ENCODE data around the gene MMP24OS.

Gene MMP24OS

GRCh38 chr20:35298264-35298663 lies 20.3 kb upstream of the MMP24OS start:
- Histone ChIP-seq H3K18ac (ENCODE audit: low read length) (no peak overlapping the region), H3K27me3 (ENCODE audit: insufficient read depth, low read length, poor library complexity) (no peaks in the 10 kb centered on the region), H3K79me2 (ENCODE audit: control insufficient read depth, insufficient read depth, low read length) (no peaks in the 10 kb centered on the region), H3K4me1 (ENCODE audit: control insufficient read depth, low read depth, low read length) (no peaks in the 10 kb centered on the region), H3K4me3 (ENCODE audit: low read length) (no peak overlapping the region), H3K56ac (ENCODE audit: low read length) (no peak overlapping the region), H2BK15ac (replicated peaks; ENCODE audit: low read depth) (no peak overlapping the region), H3K4me2 (ENCODE audit: low read length) (no peak overlapping the region), H3K79me1 (ENCODE audit: low read length) (no peaks in the 10 kb centered on the region), H2BK5ac (ENCODE audit: low read length) (no peak overlapping the region), H2AK5ac (ENCODE audit: low read length) (no peak overlapping the region), H3K36me3 (ENCODE audit: control insufficient read depth, insufficient read depth, low read length) (no peaks in the 10 kb centered on the region), H3K4ac (ENCODE audit: low read depth, low read length) (no peak overlapping the region), H4K5ac (ENCODE audit: low read length) (no peak overlapping the region), H3K23ac (ENCODE audit: low read length) (no peak overlapping the region), H3K9ac (ENCODE audit: low read length) (no peak overlapping the region), H4K8ac (ENCODE audit: low read depth, low read length) (no peak overlapping the region), H2BK120ac (ENCODE audit: low read depth, low read length) (no peak overlapping the region), H3K27ac (ENCODE audit: low read depth, low read length) (no peak overlapping the region)
- no CpG with 5 or more reads among the region's 5 CpGs for WGBS (ENCODE audit: extremely low coverage, insufficient coverage, low lambda C conversion rate)
- DNase-seq, result no peak

- no peak overlapping the region for H3K18ac ChIP-seq (ENCODE audit: low read length)
- no peak overlapping the region for H2AK5ac ChIP-seq (ENCODE audit: low read length)
- H3K79me2 ChIP-seq (ENCODE audit: control insufficient read depth, insufficient read depth, low read length), result no peaks in the 10 kb centered on the region
- H3K4me2 ChIP-seq (ENCODE audit: low read length), result no peak overlapping the region
- no peak overlapping the region for H3K4ac ChIP-seq (ENCODE audit: low read depth, low read length)
- H2BK5ac ChIP-seq (ENCODE audit: low read length), result no peak overlapping the region
- no peaks in the 10 kb centered on the region for H3K36me3 ChIP-seq (ENCODE audit: control insufficient read depth, insufficient read depth, low read length)
- no peak overlapping the region for H2BK15ac ChIP-seq (replicated peaks; ENCODE audit: low read depth)
- no peak overlapping the region for H2BK120ac ChIP-seq (ENCODE audit: low read depth, low read length)
- H3K56ac ChIP-seq (ENCODE audit: low read length), result no peak overlapping the region
- no peak for DNase-seq
- no peaks in the 10 kb centered on the region for H3K79me1 ChIP-seq (ENCODE audit: low read length)
- H3K27me3 ChIP-seq (ENCODE audit: insufficient read depth, low read length, poor library complexity), result no peaks in the 10 kb centered on the region
- no peaks in the 10 kb centered on the region for H3K4me1 ChIP-seq (ENCODE audit: control insufficient read depth, low read depth, low read length)
- no peak overlapping the region for H3K9ac ChIP-seq (ENCODE audit: low read length)
- no peak overlapping the region for H3K4me3 ChIP-seq (ENCODE audit: low read length)
- no peak overlapping the region for H4K8ac ChIP-seq (ENCODE audit: low read depth, low read length)
- no peak overlapping the region for H4K5ac ChIP-seq (ENCODE audit: low read length)
- no peak overlapping the region for H3K27ac ChIP-seq (ENCODE audit: low read depth, low read length)
- no CpG with 5 or more reads among the region's 14 CpGs for WGBS (ENCODE audit: extremely low coverage, insufficient coverage, low lambda C conversion rate)
- H3K23ac ChIP-seq (ENCODE audit: low read length), result no peak overlapping the region
These were observed 19.8 kb upstream of the MMP24OS start for GRCh38 chr20:35297740-35298139.

- Histone ChIP-seq H3K36me3 (ENCODE audit: control insufficient read depth, insufficient read depth, low read length) (no peaks in the 10 kb centered on the region), H2BK120ac (ENCODE audit: low read depth, low read length) (no peak overlapping the region), H3K18ac (ENCODE audit: low read length) (no peak overlapping the region), H3K79me2 (ENCODE audit: control insufficient read depth, insufficient read depth, low read length) (no peaks in the 10 kb centered on the region), H3K79me1 (ENCODE audit: low read length) (no peaks in the 10 kb centered on the region), H2AK5ac (ENCODE audit: low read length) (no peak overlapping the region), H4K5ac (ENCODE audit: low read length) (no peak overlapping the region), H3K9ac (ENCODE audit: low read length) (no peak overlapping the region), H3K4me3 (ENCODE audit: low read length) (no peak overlapping the region), H2BK5ac (ENCODE audit: low read length) (no peak overlapping the region), H2BK15ac (replicated peaks; ENCODE audit: low read depth) (no peak overlapping the region), H3K4me2 (ENCODE audit: low read length) (no peak overlapping the region), H3K4ac (ENCODE audit: low read depth, low read length) (no peak overlapping the region), H3K27ac (ENCODE audit: low read depth, low read length) (no peak overlapping the region), H4K8ac (ENCODE audit: low read depth, low read length) (no peak overlapping the region), H3K56ac (ENCODE audit: low read length) (no peak overlapping the region), H3K4me1 (ENCODE audit: control insufficient read depth, low read depth, low read length) (no peaks in the 10 kb centered on the region), H3K27me3 (ENCODE audit: insufficient read depth, low read length, poor library complexity) (no peaks in the 10 kb centered on the region), H3K23ac (ENCODE audit: low read length) (no peak overlapping the region)
- no CpG with 5 or more reads among the region's 8 CpGs for WGBS (ENCODE audit: extremely low coverage, insufficient coverage, low lambda C conversion rate)
- peak; percentile 46 for DNase-seq
These were observed 19.2 kb upstream of the MMP24OS start for GRCh38 chr20:35297155-35297554.

- Histone ChIP-seq H4K8ac (ENCODE audit: low read depth, low read length) (no peak overlapping the region), H3K23ac (ENCODE audit: low read length) (no peak overlapping the region), H3K56ac (ENCODE audit: low read length) (peak overlapping the region; percentile 12), H2AK5ac (ENCODE audit: low read length) (no peak overlapping the region), H3K4me2 (ENCODE audit: low read length) (no peak overlapping the region), H3K36me3 (ENCODE audit: control insufficient read depth, insufficient read depth, low read length) (no peaks in the 10 kb centered on the region), H3K4me1 (ENCODE audit: control insufficient read depth, low read depth, low read length) (no peaks in the 10 kb centered on the region), H3K27ac (ENCODE audit: low read depth, low read length) (no peak overlapping the region), H2BK5ac (ENCODE audit: low read length) (no peak overlapping the region), H3K18ac (ENCODE audit: low read length) (no peak overlapping the region), H3K9ac (ENCODE audit: low read length) (no peak overlapping the region), H3K27me3 (ENCODE audit: insufficient read depth, low read length, poor library complexity) (no peaks in the 10 kb centered on the region), H2BK120ac (ENCODE audit: low read depth, low read length) (no peak overlapping the region), H4K5ac (ENCODE audit: low read length) (no peak overlapping the region), H3K4ac (ENCODE audit: low read depth, low read length) (no peak overlapping the region), H3K79me1 (ENCODE audit: low read length) (no peaks in the 10 kb centered on the region), H2BK15ac (replicated peaks; ENCODE audit: low read depth) (no peak overlapping the region), H3K79me2 (ENCODE audit: control insufficient read depth, insufficient read depth, low read length) (no peaks in the 10 kb centered on the region), H3K4me3 (ENCODE audit: low read length) (no peak overlapping the region)
- WGBS (ENCODE audit: extremely low coverage, insufficient coverage, low lambda C conversion rate), result no CpG with 5 or more reads among the region's 9 CpGs
- DNase-seq, result no peak
These were observed 18.2 kb upstream of the MMP24OS start for GRCh38 chr20:35296101-35296554.

GRCh38 chr20:35295674-35296073 lies 17.8 kb upstream of the MMP24OS start:
- Histone ChIP-seq H3K4me3 (ENCODE audit: low read length) (no peak overlapping the region), H3K4me1 (ENCODE audit: control insufficient read depth, low read depth, low read length) (no peaks in the 10 kb centered on the region), H3K27me3 (ENCODE audit: insufficient read depth, low read length, poor library complexity) (no peaks in the 10 kb centered on the region), H3K56ac (ENCODE audit: low read length) (no peak overlapping the region), H4K5ac (ENCODE audit: low read length) (no peak overlapping the region), H3K79me2 (ENCODE audit: control insufficient read depth, insufficient read depth, low read length) (no peaks in the 10 kb centered on the region), H3K4me2 (ENCODE audit: low read length) (no peak overlapping the region), H2BK120ac (ENCODE audit: low read depth, low read length) (no peak overlapping the region), H3K9ac (ENCODE audit: low read length) (no peak overlapping the region), H2BK15ac (replicated peaks; ENCODE audit: low read depth) (no peak overlapping the region), H3K18ac (ENCODE audit: low read length) (no peak overlapping the region), H2BK5ac (ENCODE audit: low read length) (no peak overlapping the region), H3K79me1 (ENCODE audit: low read length) (no peaks in the 10 kb centered on the region), H4K8ac (ENCODE audit: low read depth, low read length) (no peak overlapping the region), H3K23ac (ENCODE audit: low read length) (no peak overlapping the region), H3K36me3 (ENCODE audit: control insufficient read depth, insufficient read depth, low read length) (no peaks in the 10 kb centered on the region), H3K27ac (ENCODE audit: low read depth, low read length) (no peak overlapping the region), H2AK5ac (ENCODE audit: low read length) (no peak overlapping the region), H3K4ac (ENCODE audit: low read depth, low read length) (no peak overlapping the region)
- no peak for DNase-seq
- no CpG with 5 or more reads among the region's 8 CpGs for WGBS (ENCODE audit: extremely low coverage, insufficient coverage, low lambda C conversion rate)

- Histone ChIP-seq H3K23ac (ENCODE audit: low read length) (no peak overlapping the region), H3K79me1 (ENCODE audit: low read length) (no peaks in the 10 kb centered on the region), H3K18ac (ENCODE audit: low read length) (no peak overlapping the region), H3K4me3 (ENCODE audit: low read length) (no peak overlapping the region), H2AK5ac (ENCODE audit: low read length) (no peak overlapping the region), H2BK15ac (replicated peaks; ENCODE audit: low read depth) (no peak overlapping the region), H3K4me1 (ENCODE audit: control insufficient read depth, low read depth, low read length) (no peaks in the 10 kb centered on the region), H3K27ac (ENCODE audit: low read depth, low read length) (no peak overlapping the region), H3K4ac (ENCODE audit: low read depth, low read length) (no peak overlapping the region), H3K27me3 (ENCODE audit: insufficient read depth, low read length, poor library complexity) (no peaks in the 10 kb centered on the region), H4K5ac (ENCODE audit: low read length) (no peak overlapping the region), H3K79me2 (ENCODE audit: control insufficient read depth, insufficient read depth, low read length) (no peaks in the 10 kb centered on the region), H3K9ac (ENCODE audit: low read length) (no peak overlapping the region), H3K36me3 (ENCODE audit: control insufficient read depth, insufficient read depth, low read length) (no peaks in the 10 kb centered on the region), H2BK5ac (ENCODE audit: low read length) (no peak overlapping the region), H4K8ac (ENCODE audit: low read depth, low read length) (no peak overlapping the region), H3K4me2 (ENCODE audit: low read length) (no peak overlapping the region), H2BK120ac (ENCODE audit: low read depth, low read length) (no peak overlapping the region), H3K56ac (ENCODE audit: low read length) (no peak overlapping the region)
- WGBS (ENCODE audit: extremely low coverage, insufficient coverage, low lambda C conversion rate), result no CpG with 5 or more reads among the region's 8 CpGs
- no peak for DNase-seq
These were observed 17.1 kb upstream of the MMP24OS start for GRCh38 chr20:35295058-35295457.

All from mesendoderm (in vitro differentiated cells).